Natural killer cell (primary cell): ENCODE data around the gene TXNDC17. TPM values are rescaled to one million over a fixed set of nuclear protein-coding genes. Genes with fewer than 3 reads are reported as not detected.

Experiments
- ATAC-seq, 3 donors: fragments of 150-1000 bp in 2 of 3; fragments of 200-7000 bp in 1 of 3; cut with Tn5 transposase; 1 replicate in 1 of 3; 2 replicates in 2 of 3; pipeline ENCODE4 v1.10.0; 2021; ENCODE audit warnings: mild to moderate bottlenecking in 2 of 3, moderate library complexity in 2 of 3
- DNase-seq, 2 donors: peaks; one replicate each; pipeline versions ENCODE4 v3.0.0 to v3.0.0-alpha.2; 2013 to 2021; ENCODE audit warnings: mixed read lengths in 1 of 2
- H3K27ac ChIP-seq: one replicate; pipeline ENCODE4 v1.5.1; 2013; ENCODE audit warnings: mild to moderate bottlenecking, low read length
- H3K27me3 ChIP-seq: one replicate; pipeline ENCODE4 v1.6.1; 2013; ENCODE audit warnings: low read length; ENCODE audit not compliant: control insufficient read depth, insufficient read depth
- H3K36me3 ChIP-seq: one replicate; pipeline ENCODE4 v1.6.1; 2013; ENCODE audit warnings: low read length; ENCODE audit not compliant: control insufficient read depth, insufficient read depth
- H3K4me1 ChIP-seq: one replicate; pipeline ENCODE4 v1.6.1; 2013; ENCODE audit warnings: low read length; ENCODE audit not compliant: control insufficient read depth, insufficient read depth
- H3K4me3 ChIP-seq: one replicate; pipeline ENCODE4 v1.5.1; 2013; ENCODE audit warnings: low read length
- H3K9me3 ChIP-seq: one replicate; pipeline ENCODE4 v1.6.1; 2013; ENCODE audit warnings: low read length; ENCODE audit not compliant: control insufficient read depth, insufficient read depth
- H3K27ac Mint-ChIP-seq, 2 donors: one replicate each; pipeline ENCODE4 v1.8.0; 2022; ENCODE audit warnings: mild to moderate bottlenecking in 2 of 2, mixed read lengths in 2 of 2, moderate library complexity in 1 of 2
- H3K27me3 Mint-ChIP-seq, 2 donors: one replicate each; pipeline ENCODE4 v1.8.0; 2022; ENCODE audit warnings: low read depth in 2 of 2, mixed read lengths in 2 of 2
- H3K36me3 Mint-ChIP-seq: one replicate; pipeline ENCODE4 v1.8.0; 2022; ENCODE audit warnings: mixed read lengths
- H3K4me1 Mint-ChIP-seq, 2 donors: one replicate each; pipeline ENCODE4 v1.8.0; 2022; ENCODE audit warnings: mixed read lengths in 2 of 2
- H3K4me3 Mint-ChIP-seq: one replicate; pipeline ENCODE4 v1.8.0; 2022; ENCODE audit warnings: mild to moderate bottlenecking, moderate library complexity, mixed read lengths
- H3K9me3 Mint-ChIP-seq, 2 donors: one replicate each; pipeline ENCODE4 v1.8.0; 2022; ENCODE audit warnings: mixed read lengths in 2 of 2
- CTCF ChIP-seq: fragments of 200-600 bp; IDR thresholded peaks from one replicate; pipeline ENCODE4 v1.8.0; 2022; ENCODE audit warnings: antibody characterized with exemption
- WGBS: methylation state at CpG from one replicate; pipeline ENCODE4 v1.1.7; 2013; ENCODE audit warnings: missing lambda C conversion rate; ENCODE audit not compliant: insufficient coverage; 5-methylcytosine and 5-hydroxymethylcytosine counted together
- intact Hi-C: fragments of 100-400 bp; cut with micrococcal nuclease; formaldehyde crosslinking; loops from one replicate; pipeline ENCODE4 v1.14.2; 2022
- total RNA-seq, 4 donors: library from RNA; stranded (reverse); fragments of 120-200 nt in 1 of 4; gene quantifications; one replicate each; pipeline versions ENCODE4 v1.2.3 to v1.2.4, GENCODE V29; 2013 to 2022

Gene TXNDC17
- total RNA-seq, 3 donors from 2014 or later (not counting 1 experiment from before 2014, with no cell fraction given): 15.2 to 15.7 (median 15.4) TPM

- Histone ChIP-seq H3K36me3 (peaks cover 21% of the 10 kb centered on the region), H3K27me3 (no peaks in the 10 kb centered on the region), H3K27ac (peak overlapping the region; percentile 78), H3K4me3 (peak overlapping the region; percentile 83), H3K9me3 (no peaks in the 10 kb centered on the region), H3K4me1 (peaks cover 29% of the 10 kb centered on the region)
- ATAC-seq (peak; percentile 16 to 46 (median 20)), DNase-seq (peak; percentile 36 to 60)
- peaks cover 48 to 55% of the 10 kb centered on the region in 2 donors for H3K4me1 Mint-ChIP-seq
- intact Hi-C loops: no loop called here
- H3K36me3 Mint-ChIP-seq: peaks cover 6% of the 10 kb centered on the region
- H3K9me3 Mint-ChIP-seq: no peaks in the 10 kb centered on the region
- WGBS: under 1% methylated on average over 65 of the region's 67 CpGs
- no peaks in the 10 kb centered on the region for H3K27me3 Mint-ChIP-seq
- peak overlapping the region; percentile 93 to 94 for H3K27ac Mint-ChIP-seq
- peak overlapping the region; percentile 91 for H3K4me3 Mint-ChIP-seq
- TF ChIP-seq CTCF: no peak
These were observed 999 bp upstream of the TXNDC17 start for GRCh38 chr17:6639586-6640535.

DNA sequence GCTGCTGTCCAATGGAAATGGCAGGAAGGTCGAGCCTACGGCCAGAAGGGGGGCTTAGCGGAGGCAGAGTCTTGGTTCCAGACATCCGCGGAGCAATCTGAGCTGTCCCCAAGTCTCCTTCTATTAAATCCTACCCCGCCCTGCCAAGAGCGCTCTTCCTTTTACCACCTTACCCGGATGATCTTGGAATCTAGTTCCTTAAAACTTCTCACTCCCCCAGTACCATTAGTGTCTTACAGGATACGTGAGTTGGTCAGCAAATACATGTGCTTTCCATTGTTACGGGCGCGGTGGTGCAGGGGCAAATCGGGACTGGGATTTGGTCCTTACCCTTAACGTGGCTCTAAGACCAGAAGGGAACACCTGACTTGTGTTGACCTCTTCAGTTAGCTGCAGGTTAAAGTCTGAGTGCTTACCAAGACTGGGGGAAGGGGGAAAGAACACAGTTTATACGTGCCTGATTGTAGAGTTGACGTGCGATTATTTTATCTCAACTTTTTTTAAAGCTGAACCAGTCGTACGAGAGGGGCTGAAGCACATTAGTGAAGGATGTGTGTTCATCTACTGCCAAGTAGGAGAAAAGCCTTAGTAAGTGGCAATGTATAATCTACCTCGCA, 495 bp downstream of the TXNDC17 start:
- Mint-ChIP-seq H3K4me1 (peaks cover 48 to 60% of the 10 kb centered on the region in 2 donors), H3K36me3 (peaks cover 6% of the 10 kb centered on the region), H3K9me3 (no peaks in the 10 kb centered on the region), H3K27ac (peak overlapping the region; percentile 93 to 94), H3K27me3 (no peaks in the 10 kb centered on the region), H3K4me3 (peak overlapping the region; percentile 91)
- ATAC-seq (peak in 1 of 3 donors; percentile 2), DNase-seq (peak in 1 of 2 donors; percentile 42)
- peak overlapping the region; percentile 78 for H3K27ac ChIP-seq
- peaks cover 31% of the 10 kb centered on the region for H3K36me3 ChIP-seq
- peaks cover 29% of the 10 kb centered on the region for H3K4me1 ChIP-seq
- no peaks in the 10 kb centered on the region for H3K9me3 ChIP-seq
- WGBS: 8% methylated on average over 20 of the region's 20 CpGs
- H3K4me3 ChIP-seq: peak overlapping the region; percentile 83
- no peaks in the 10 kb centered on the region for H3K27me3 ChIP-seq
- intact Hi-C loops: loop anchor here (1.0 kb wide), 1 partner anchor 10 kb away; the partner anchor contains the start of genes C17orf100 and MED31
- no peak for TF ChIP-seq CTCF

DNA sequence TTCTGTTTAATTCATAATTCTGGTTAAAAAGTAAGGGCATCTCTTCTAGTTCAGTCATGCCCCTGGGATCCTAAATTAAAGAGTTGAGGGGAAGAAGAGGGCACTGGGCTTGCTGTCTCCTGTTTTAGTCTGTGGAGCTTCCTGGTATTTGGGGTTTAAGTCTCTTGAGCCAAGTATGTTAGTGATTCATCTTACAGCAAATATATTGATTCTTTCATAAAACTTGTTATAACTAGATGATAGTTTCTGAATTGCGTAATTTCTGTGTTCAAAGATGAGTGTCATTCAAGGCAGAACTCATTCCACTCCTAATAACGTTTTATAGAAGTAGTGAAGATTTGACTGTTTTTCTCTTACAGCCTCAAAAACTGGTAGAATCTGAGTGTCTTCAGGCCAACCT, 1.7 kb downstream of the TXNDC17 start:
- Histone ChIP-seq H3K27me3 (no peaks in the 10 kb centered on the region), H3K9me3 (no peaks in the 10 kb centered on the region), H3K4me3 (no peak overlapping the region), H3K4me1 (peaks cover 29% of the 10 kb centered on the region), H3K27ac (no peak overlapping the region), H3K36me3 (peaks cover 33% of the 10 kb centered on the region)
- WGBS: no CpG with 5 or more reads among the region's 2 CpGs
- intact Hi-C loops: no loop called here
- Mint-ChIP-seq H3K4me3 (peak overlapping the region; percentile 91), H3K36me3 (peaks cover 6% of the 10 kb centered on the region), H3K4me1 (peaks cover 47 to 54% of the 10 kb centered on the region in 2 donors), H3K27ac (peak overlapping the region; percentile 53 to 93), H3K9me3 (no peaks in the 10 kb centered on the region), H3K27me3 (no peaks in the 10 kb centered on the region)
- DNase-seq (no peak), ATAC-seq (no peak)
- TF ChIP-seq CTCF: no peak
